Bronchial epithelial cell (primary cell): ENCODE data around the gene CCDC85A. TPM values are rescaled to one million over a fixed set of nuclear protein-coding genes. Genes with fewer than 3 reads are reported as not detected.

Experiments used
- DNase-seq: peaks from one replicate; pipeline ENCODE4 v3.0.0-alpha.2; 2010; ENCODE audit warnings: low read depth
- FAIRE-seq: peaks from 2 replicates; lab custom pipeline; 2011; peaks lifted over from hg19 to GRCh38; lab: Jason Lieb, UNC
- H3K27me3 ChIP-seq: 2 replicates; pipeline ENCODE4 v1.5.1; 2011; ENCODE audit warnings: low read length; ENCODE audit not compliant: control insufficient read depth, insufficient read depth
- H3K36me3 ChIP-seq: 2 replicates; pipeline ENCODE4 v1.5.1; 2011; ENCODE audit warnings: low read length; ENCODE audit not compliant: control insufficient read depth, insufficient read depth
- H3K4me3 ChIP-seq: 2 replicates; pipeline ENCODE4 v1.5.1; 2011; ENCODE audit warnings: mild to moderate bottlenecking, low read depth, low read length, control low read depth
- CTCF ChIP-seq: IDR thresholded peaks from 2 replicates; pipeline ENCODE4 v1.5.1; 2011; ENCODE audit warnings: mild to moderate bottlenecking, moderate library complexity, low read length, control low read depth, inconsistent platforms; ENCODE audit not compliant: insufficient read depth, severe bottlenecking
- total RNA-seq: library from RNA; depleted of rRNA; stranded (reverse); fragments of >200 nt; gene quantifications from 2 replicates; pipeline ENCODE4 v1.2.1, GENCODE V29; 2014

CCDC85A gene
- total RNA-seq, 1 donor from 2014 or later = not detected

- peak; percentile 36 for FAIRE-seq
- no peak for DNase-seq
- no peak overlapping the region for H3K4me3 ChIP-seq
- H3K36me3 ChIP-seq = no peaks in the 10 kb centered on the region
- TF ChIP-seq CTCF = no peak
- H3K27me3 ChIP-seq = no peaks in the 10 kb centered on the region
Measured at GRCh38 chr2:56325661-56326345, 142.0 kb downstream of the CCDC85A start.

- H3K4me3 ChIP-seq = no peak overlapping the region
- DNase-seq (no peak), FAIRE-seq (no peak)
- no peak for TF ChIP-seq CTCF
- no peaks in the 10 kb centered on the region for H3K36me3 ChIP-seq
- no peaks in the 10 kb centered on the region for H3K27me3 ChIP-seq
Measured at GRCh38 chr2:56326346-56326741, 142.6 kb downstream of the CCDC85A start.

- no peaks in the 10 kb centered on the region for H3K36me3 ChIP-seq
- no peak overlapping the region for H3K4me3 ChIP-seq
- FAIRE-seq (no peak), DNase-seq (no peak)
- no peak for TF ChIP-seq CTCF
- no peaks in the 10 kb centered on the region for H3K27me3 ChIP-seq
Measured at GRCh38 chr2:56331810-56332209, 148.0 kb downstream of the CCDC85A start.

- no peaks in the 10 kb centered on the region for H3K36me3 ChIP-seq
- no peaks in the 10 kb centered on the region for H3K27me3 ChIP-seq
- DNase-seq = no peak
- no peak for TF ChIP-seq CTCF
- no peak overlapping the region for H3K4me3 ChIP-seq
- FAIRE-seq = no peak
Measured at GRCh38 chr2:56333812-56334485, 150.2 kb downstream of the CCDC85A start.

- no peak for TF ChIP-seq CTCF
- H3K4me3 ChIP-seq = no peak overlapping the region
- DNase-seq = no peak
- no peaks in the 10 kb centered on the region for H3K36me3 ChIP-seq
- no peaks in the 10 kb centered on the region for H3K27me3 ChIP-seq
- no peak for FAIRE-seq
Measured at GRCh38 chr2:56334622-56335021, 150.8 kb downstream of the CCDC85A start.
